C4-2B (cell line): ENCODE measurements around the gene TUBB2A.

Source experiments
- H3K27ac ChIP-seq: fragments of 450-650 bp; 2 replicates; pipeline ENCODE4 v1.5.1; 2017
- CTCF ChIP-seq: fragments of 450-650 bp; conservative IDR thresholded peaks from 2 replicates; pipeline ENCODE4 v1.5.1; 2017; ENCODE audit warnings: mild to moderate bottlenecking
- ZFX ChIP-seq: fragments of 450-650 bp; IDR thresholded peaks from 2 replicates; pipeline ENCODE4 v1.6.1; 2017

TUBB2A gene

GRCh38 chr6:3147914-3148757, 9.2 kb downstream of the TUBB2A start:
- TF ChIP-seq CTCF (no peak), ZFX (no peak)
- H3K27ac ChIP-seq, result no peak overlapping the region

GRCh38 chr6:3144571-3144970, 12.8 kb downstream of the TUBB2A start:
- no peak overlapping the region for H3K27ac ChIP-seq
- no peak for TF ChIP-seq CTCF
- no peak for TF ChIP-seq ZFX

- H3K27ac ChIP-seq, result no peak overlapping the region
- TF ChIP-seq ZFX (no peak), CTCF (no peak)
Measured at GRCh38 chr6:3143158-3143557, 14.2 kb downstream of the TUBB2A start.

GRCh38 chr6:3142536-3142935, 14.8 kb downstream of the TUBB2A start:
- no peak overlapping the region for H3K27ac ChIP-seq
- TF ChIP-seq ZFX (no peak), CTCF (no peak)

GRCh38 chr6:3140201-3140600, 17.1 kb downstream of the TUBB2A start:
- peak overlapping the region; percentile 79 for H3K27ac ChIP-seq
- TF ChIP-seq CTCF, result no peak
- no peak for TF ChIP-seq ZFX

GRCh38 chr6:3139090-3139903, 18.0 kb downstream of the TUBB2A start:
- no peak for TF ChIP-seq ZFX
- no peak for TF ChIP-seq CTCF
- H3K27ac ChIP-seq, result peak overlapping the region; percentile 79

GRCh38 chr6:3138341-3138740, 19.0 kb downstream of the TUBB2A start:
- peak overlapping the region; percentile 79; the same call in 1 of the 2 replicates for H3K27ac ChIP-seq
- TF ChIP-seq ZFX, result no peak
- no peak for TF ChIP-seq CTCF

- peak overlapping the region; percentile 31; the same call in 1 of the 2 replicates for H3K27ac ChIP-seq
Measured at GRCh38 chr6:3137873-3138272, 19.5 kb downstream of the TUBB2A start.
